ENCODE results near the gene UPF3A. TPM values are rescaled to one million over a fixed set of nuclear protein-coding genes. Genes with fewer than 3 reads are reported as not detected.

UPF3A gene
- total and polyA plus RNA-seq, 9 of the 15 experiments (the other 6 are each of a cell fraction or from before 2014, with no cell fraction given): 15.6 to 76.5 (median 40.9) TPM

DNA sequence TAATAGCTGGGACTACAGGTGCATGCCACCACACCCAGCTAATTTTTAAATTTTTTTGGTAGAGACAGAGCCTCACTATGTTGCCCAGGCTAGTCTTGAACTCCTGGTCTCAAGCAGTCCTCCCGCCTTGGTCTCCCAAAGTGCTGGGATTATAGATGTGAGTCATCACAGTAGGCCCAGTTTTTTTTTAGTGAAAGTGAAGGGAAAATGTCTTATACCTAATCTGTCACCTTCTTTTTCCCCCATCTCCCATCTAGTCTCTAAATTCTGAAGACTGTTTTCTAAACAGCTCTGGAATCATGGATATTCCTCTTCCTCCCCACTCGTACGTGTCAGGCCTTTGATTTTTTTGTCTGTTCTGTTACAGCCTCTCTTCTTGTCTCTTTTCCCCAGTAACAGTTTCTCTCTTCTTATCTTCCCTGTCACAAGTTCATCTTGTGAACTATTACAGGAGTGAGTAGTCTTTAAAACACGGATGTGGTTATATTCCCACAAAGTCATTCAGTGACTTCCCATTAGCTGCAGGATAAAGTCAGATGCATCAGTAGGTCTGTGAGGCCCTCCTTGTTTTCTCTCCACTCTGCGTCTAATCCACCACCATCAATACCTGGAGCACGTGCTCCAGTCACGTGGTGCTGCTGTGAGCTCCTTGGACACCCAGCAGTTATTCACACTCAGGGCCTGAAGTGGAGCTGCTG, 43.8 kb upstream of the UPF3A start (continued):
- TF ChIP-seq JUN (IDR thresholded peaks at IDR 0.05; ENCODE audit: borderline replicate concordance, low read depth, low read length) (no peak), JUN (CRISPR knock-in tag; IDR thresholded peaks at IDR 0.05; ENCODE audit: borderline replicate concordance) (no peak), ZNF134 (CRISPR knock-in tag; conservative IDR thresholded peaks at IDR 0.05) (no peak), RNF2 (IDR thresholded peaks at IDR 0.05) (peak; percentile 46; the same call in 1 of the 2 replicates), ZNF316 (IDR thresholded peaks at IDR 0.05) (no peak), ZNF395 (CRISPR knock-in tag; IDR thresholded peaks at IDR 0.05) (peak; percentile 92), PTTG1 (tag; IDR thresholded peaks at IDR 0.05; ENCODE audit: low read depth) (no peak), SMAD4 (CRISPR knock-in tag; conservative IDR thresholded peaks at IDR 0.05) (peak; percentile 44; the same call in 1 of the 2 replicates), NRF1 (conservative IDR thresholded peaks at IDR 0.05 in 1 of 2, IDR thresholded peaks at IDR 0.05 in 1 of 2) (no peak), HNRNPL (IDR thresholded peaks at IDR 0.05; ENCODE audit: low read depth, low read length) (no peak), PRDM10 (IDR thresholded peaks at IDR 0.05; ENCODE audit: partially characterized antibody) (no peak), CHD2 (IDR thresholded peaks at IDR 0.05; ENCODE audit: low read depth, low read length) (no peak), SMARCA4 (IDR thresholded peaks at IDR 0.05) (peak; percentile 80), ERF (CRISPR knock-in tag; IDR thresholded peaks at IDR 0.05) (no peak), EP400 (IDR thresholded peaks at IDR 0.05) (peak; percentile 62; the same call in 1 of the 2 replicates)
- TF ChIP-seq, protein P1, sequence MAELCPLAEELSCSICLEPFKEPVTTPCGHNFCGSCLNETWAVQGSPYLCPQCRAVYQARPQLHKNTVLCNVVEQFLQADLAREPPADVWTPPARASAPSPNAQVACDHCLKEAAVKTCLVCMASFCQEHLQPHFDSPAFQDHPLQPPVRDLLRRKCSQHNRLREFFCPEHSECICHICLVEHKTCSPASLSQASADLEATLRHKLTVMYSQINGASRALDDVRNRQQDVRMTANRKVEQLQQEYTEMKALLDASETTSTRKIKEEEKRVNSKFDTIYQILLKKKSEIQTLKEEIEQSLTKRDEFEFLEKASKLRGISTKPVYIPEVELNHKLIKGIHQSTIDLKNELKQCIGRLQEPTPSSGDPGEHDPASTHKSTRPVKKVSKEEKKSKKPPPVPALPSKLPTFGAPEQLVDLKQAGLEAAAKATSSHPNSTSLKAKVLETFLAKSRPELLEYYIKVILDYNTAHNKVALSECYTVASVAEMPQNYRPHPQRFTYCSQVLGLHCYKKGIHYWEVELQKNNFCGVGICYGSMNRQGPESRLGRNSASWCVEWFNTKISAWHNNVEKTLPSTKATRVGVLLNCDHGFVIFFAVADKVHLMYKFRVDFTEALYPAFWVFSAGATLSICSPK (IDR thresholded peaks at IDR 0.05; ENCODE audit: borderline replicate concordance): no peak
- TF ChIP-seq, protein P2, sequence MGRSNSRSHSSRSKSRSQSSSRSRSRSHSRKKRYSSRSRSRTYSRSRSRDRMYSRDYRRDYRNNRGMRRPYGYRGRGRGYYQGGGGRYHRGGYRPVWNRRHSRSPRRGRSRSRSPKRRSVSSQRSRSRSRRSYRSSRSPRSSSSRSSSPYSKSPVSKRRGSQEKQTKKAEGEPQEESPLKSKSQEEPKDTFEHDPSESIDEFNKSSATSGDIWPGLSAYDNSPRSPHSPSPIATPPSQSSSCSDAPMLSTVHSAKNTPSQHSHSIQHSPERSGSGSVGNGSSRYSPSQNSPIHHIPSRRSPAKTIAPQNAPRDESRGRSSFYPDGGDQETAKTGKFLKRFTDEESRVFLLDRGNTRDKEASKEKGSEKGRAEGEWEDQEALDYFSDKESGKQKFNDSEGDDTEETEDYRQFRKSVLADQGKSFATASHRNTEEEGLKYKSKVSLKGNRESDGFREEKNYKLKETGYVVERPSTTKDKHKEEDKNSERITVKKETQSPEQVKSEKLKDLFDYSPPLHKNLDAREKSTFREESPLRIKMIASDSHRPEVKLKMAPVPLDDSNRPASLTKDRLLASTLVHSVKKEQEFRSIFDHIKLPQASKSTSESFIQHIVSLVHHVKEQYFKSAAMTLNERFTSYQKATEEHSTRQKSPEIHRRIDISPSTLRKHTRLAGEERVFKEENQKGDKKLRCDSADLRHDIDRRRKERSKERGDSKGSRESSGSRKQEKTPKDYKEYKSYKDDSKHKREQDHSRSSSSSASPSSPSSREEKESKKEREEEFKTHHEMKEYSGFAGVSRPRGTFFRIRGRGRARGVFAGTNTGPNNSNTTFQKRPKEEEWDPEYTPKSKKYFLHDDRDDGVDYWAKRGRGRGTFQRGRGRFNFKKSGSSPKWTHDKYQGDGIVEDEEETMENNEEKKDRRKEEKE (IDR thresholded peaks at IDR 0.05; ENCODE audit: borderline replicate concordance in 1 of 2, control insufficient read depth in 1 of 2, low read depth in 2 of 2, low read length in 1 of 2): no peak

Data from K562 (cell line).